Left lung (tissue), 10 donors: ENCODE results near the gene OTOA. TPM values are rescaled to one million over a fixed set of nuclear protein-coding genes. Genes with fewer than 3 reads are reported as not detected.

ENCODE experiments used
- ATAC-seq: fragments of 200-7000 bp; cut with Tn5 transposase; one replicate; pipeline ENCODE4 v1.9.1; 2020; ENCODE audit warnings: moderate library complexity
- DNase-seq, 4 donors: peaks; one replicate each; pipeline ENCODE4 v3.0.0-alpha.2; 2013 to 2020
- H3K27ac ChIP-seq, 2 donors: fragments of 200-600 bp; sonication (generic) in 1 of 2; one replicate each; pipeline versions ENCODE4 v1.5.0 to v1.8.0; 2020 to 2021
- H3K27me3 ChIP-seq, 2 donors: fragments of 200-600 bp; sonication (generic) in 1 of 2; one replicate each; pipeline versions ENCODE4 v1.5.0 to v1.8.0; 2020 to 2021
- H3K36me3 ChIP-seq, 2 donors: fragments of 200-600 bp; sonication (generic) in 1 of 2; one replicate each; pipeline versions ENCODE4 v1.5.0 to v1.8.0; 2020 to 2021
- H3K4me1 ChIP-seq, 2 donors: fragments of 200-600 bp; one replicate each; pipeline ENCODE4 v1.8.0; 2021
- H3K4me3 ChIP-seq, 2 donors: fragments of 200-600 bp; sonication (generic) in 1 of 2; one replicate each; pipeline versions ENCODE4 v1.5.0 to v1.8.0; 2020 to 2021; ENCODE audit warnings: mild to moderate bottlenecking in 1 of 2
- H3K9me3 ChIP-seq, 2 donors: fragments of 200-600 bp; sonication (generic) in 1 of 2; one replicate each; pipeline versions ENCODE4 v1.5.0 to v1.8.0; 2020 to 2021
- intact Hi-C, 2 donors: fragments of 100-400 bp; cut with DNase I; formaldehyde crosslinking; loops; one replicate each; pipeline versions ENCODE4 v1.11.2 to v1.14.2; 2022
- polyA plus RNA-seq, 6 donors: library from polyadenylated mRNA; unstranded; fragments of 120-200 nt; gene quantifications; one replicate each; pipeline ENCODE4 v1.2.1, GENCODE V29; 2013; ENCODE audit not compliant: insufficient read length in 6 of 6
- total RNA-seq, 2 donors: library from RNA; stranded (reverse); fragmentation: NEBNext Ultra II Directional; extraction: Animal tissue kit (Norgen Biotek cat#: 25700); gene quantifications; one replicate each; pipeline ENCODE4 v1.2.1, GENCODE V29; 2021
- TF ChIP-seq, protein P1 (sequence below), 2 donors: fragments of 200-600 bp; sonication (generic) in 1 of 2; IDR thresholded peaks; one replicate each; pipeline versions ENCODE4 v1.5.0 to v1.8.0; 2021; ENCODE audit warnings: antibody characterized with exemption in 2 of 2
- donor health status: DM: no; HTN: yes; CAD: no.
- donor health status: DM: no; HTN: no; CAD: no.

The OTOA gene
- total and polyA plus RNA-seq, 8 donors: 0.06 to 1.1 (median 0.10) TPM; not detected in 1

DNA sequence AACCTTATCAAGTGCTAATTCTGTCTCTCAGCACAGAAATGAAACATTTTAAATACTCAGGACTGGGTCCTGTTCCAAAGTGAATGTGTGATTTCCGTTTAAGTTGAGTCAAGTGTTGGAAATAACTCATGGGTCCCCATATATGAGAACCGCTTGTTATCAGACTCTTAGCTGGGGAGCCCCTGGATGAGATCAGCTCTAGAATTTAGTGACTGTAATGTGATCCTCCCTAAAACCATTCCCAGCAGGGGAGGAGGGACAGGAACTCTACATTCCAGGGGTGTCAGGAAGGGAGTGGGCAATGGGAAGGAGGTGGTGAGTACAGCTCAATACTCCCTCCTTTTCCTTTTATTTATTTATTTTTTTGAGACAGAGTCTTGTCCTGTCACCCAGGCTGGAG lies 37.5 kb downstream of the OTOA start:
- peak; percentile 29 for ATAC-seq
- H3K4me1 ChIP-seq: no peaks in the 10 kb centered on the region
- no peaks in the 10 kb centered on the region for H3K36me3 ChIP-seq
- no peaks in the 10 kb centered on the region for H3K9me3 ChIP-seq
- no peak overlapping the region for H3K27ac ChIP-seq
- TF ChIP-seq, protein P1, sequence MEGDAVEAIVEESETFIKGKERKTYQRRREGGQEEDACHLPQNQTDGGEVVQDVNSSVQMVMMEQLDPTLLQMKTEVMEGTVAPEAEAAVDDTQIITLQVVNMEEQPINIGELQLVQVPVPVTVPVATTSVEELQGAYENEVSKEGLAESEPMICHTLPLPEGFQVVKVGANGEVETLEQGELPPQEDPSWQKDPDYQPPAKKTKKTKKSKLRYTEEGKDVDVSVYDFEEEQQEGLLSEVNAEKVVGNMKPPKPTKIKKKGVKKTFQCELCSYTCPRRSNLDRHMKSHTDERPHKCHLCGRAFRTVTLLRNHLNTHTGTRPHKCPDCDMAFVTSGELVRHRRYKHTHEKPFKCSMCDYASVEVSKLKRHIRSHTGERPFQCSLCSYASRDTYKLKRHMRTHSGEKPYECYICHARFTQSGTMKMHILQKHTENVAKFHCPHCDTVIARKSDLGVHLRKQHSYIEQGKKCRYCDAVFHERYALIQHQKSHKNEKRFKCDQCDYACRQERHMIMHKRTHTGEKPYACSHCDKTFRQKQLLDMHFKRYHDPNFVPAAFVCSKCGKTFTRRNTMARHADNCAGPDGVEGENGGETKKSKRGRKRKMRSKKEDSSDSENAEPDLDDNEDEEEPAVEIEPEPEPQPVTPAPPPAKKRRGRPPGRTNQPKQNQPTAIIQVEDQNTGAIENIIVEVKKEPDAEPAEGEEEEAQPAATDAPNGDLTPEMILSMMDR (IDR thresholded peaks at IDR 0.05): no peak
- no peaks in the 10 kb centered on the region for H3K27me3 ChIP-seq
- intact Hi-C loops: loop anchor here in 1 of 2 donors (10.0 kb wide), 1 partner anchor 46 kb away; the partner anchor contains the start of gene IGSF6
- no peak for DNase-seq
- H3K4me3 ChIP-seq: no peak overlapping the region

DNA sequence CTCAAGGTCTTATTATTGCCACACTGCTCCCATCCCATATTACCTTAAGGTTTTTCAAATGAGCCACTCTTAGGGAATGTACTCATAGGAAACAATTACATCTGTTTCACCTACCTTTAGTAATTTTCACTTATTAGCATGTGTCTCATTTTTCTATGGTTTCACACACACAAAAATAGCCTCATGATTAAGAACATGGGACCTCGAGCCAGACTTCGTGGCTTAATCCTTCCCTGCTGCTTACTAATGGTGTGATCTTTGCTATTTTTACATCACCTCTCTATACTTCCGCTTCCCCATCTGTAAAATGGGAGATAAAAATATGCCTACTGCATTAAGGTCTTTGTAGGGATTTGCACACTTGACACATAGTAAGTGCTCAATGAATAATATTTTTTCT lies 38.5 kb downstream of the OTOA start:
- H3K36me3 ChIP-seq: no peaks in the 10 kb centered on the region
- no peak overlapping the region for H3K27ac ChIP-seq
- no peaks in the 10 kb centered on the region for H3K4me1 ChIP-seq
- DNase-seq: no peak
- no peak for ATAC-seq
- TF ChIP-seq, protein P1 (IDR thresholded peaks at IDR 0.05): no peak
- no peaks in the 10 kb centered on the region for H3K9me3 ChIP-seq
- intact Hi-C loops: loop anchor here in 1 of 2 donors (10.0 kb wide), 1 partner anchor 47 kb away; the partner anchor contains the start of gene IGSF6
- H3K4me3 ChIP-seq: no peak overlapping the region
- H3K27me3 ChIP-seq: no peaks in the 10 kb centered on the region

DNA sequence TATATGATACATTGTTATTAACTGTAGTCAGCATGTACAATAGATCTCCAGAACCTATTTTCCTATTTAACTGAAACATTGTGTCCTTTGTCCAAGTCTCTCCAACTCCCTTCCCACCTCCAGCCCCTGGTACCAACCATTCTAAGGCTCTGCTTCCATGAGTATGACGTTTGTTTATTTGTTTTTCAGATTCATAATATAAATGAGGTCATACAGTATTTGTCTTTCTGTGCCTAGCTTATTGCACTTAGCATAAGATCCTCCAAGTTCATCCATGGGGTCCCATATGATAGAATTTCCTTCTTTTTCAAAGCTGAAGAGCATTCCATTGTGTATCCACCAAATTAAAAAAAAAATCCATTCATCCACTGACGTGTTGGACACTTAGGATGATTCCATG lies 39.4 kb downstream of the OTOA start:
- Histone ChIP-seq H3K27me3 (no peaks in the 10 kb centered on the region), H3K36me3 (no peaks in the 10 kb centered on the region), H3K9me3 (no peaks in the 10 kb centered on the region), H3K27ac (no peak overlapping the region), H3K4me3 (no peak overlapping the region), H3K4me1 (peaks cover 0 to 3% of the 10 kb centered on the region in 2 donors)
- intact Hi-C loops: loop anchor here in 1 of 2 donors (10.0 kb wide), 1 partner anchor 48 kb away; the partner anchor contains the start of gene IGSF6
- ATAC-seq: no peak
- no peak for DNase-seq
- TF ChIP-seq, protein P1 (IDR thresholded peaks at IDR 0.05): no peak

DNA sequence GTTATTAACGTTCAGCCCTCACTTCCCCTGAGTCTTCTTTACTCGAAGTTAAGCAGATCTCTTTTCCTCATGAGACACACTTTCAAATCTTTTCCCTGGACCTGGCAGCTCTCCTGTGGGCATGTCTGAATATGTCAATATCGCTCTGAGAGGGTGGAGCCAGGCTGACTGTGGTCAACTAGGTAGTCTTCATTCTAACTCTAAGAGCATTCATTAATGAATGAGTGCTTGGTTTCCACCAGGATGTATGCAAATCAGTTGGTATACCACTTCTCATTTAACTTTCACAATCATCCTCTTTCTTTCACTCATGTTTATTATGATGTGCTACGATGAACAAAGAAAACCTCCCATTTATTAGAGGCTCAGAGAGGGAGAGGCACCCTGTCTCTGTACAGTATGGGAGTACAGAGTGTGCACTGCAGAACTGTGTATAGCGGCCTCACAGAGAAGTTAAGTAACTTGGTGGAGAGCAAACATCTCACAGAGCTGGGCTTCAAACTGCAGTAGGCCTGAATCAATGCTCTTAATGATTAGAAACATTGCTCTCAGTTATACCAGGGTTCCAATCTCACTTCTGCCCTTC lies 39.9 kb downstream of the OTOA start:
- H3K27me3 ChIP-seq: no peaks in the 10 kb centered on the region
- peaks cover 0 to 8% of the 10 kb centered on the region in 2 donors for H3K4me1 ChIP-seq
- no peaks in the 10 kb centered on the region for H3K9me3 ChIP-seq
- intact Hi-C loops: loop anchor here in 1 of 2 donors (10.0 kb wide), 1 partner anchor 49 kb away; the partner anchor contains the start of gene IGSF6
- H3K36me3 ChIP-seq: no peaks in the 10 kb centered on the region
- DNase-seq (no peak), ATAC-seq (no peak)
- H3K27ac ChIP-seq: no peak overlapping the region
- TF ChIP-seq, protein P1 (IDR thresholded peaks at IDR 0.05): no peak
- H3K4me3 ChIP-seq: no peak overlapping the region

DNA sequence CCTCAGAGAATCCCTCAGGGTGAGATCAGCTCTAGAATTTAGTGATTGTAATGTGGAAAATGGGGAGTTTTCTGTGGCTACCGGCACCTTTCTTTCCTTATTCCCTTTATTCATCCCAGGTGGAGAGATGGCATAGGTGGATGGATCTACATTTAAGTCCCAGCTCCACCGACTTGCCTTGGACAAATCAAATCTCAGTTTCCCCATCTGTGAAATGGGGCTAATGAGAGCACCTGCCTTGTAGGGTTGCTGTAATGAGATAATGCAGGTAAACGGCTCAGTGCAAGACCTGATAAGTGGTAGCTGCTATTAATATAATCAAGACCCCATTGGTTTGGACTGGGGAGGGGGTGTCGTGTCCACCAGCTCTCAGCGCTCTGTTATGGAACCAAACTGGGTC lies 40.5 kb downstream of the OTOA start:
- no peak for DNase-seq
- no peaks in the 10 kb centered on the region for H3K9me3 ChIP-seq
- H3K4me1 ChIP-seq: peaks cover 0 to 8% of the 10 kb centered on the region in 2 donors
- ATAC-seq: no peak
- H3K27me3 ChIP-seq: no peaks in the 10 kb centered on the region
- TF ChIP-seq, protein P1 (IDR thresholded peaks at IDR 0.05): no peak
- H3K27ac ChIP-seq: no peak overlapping the region
- intact Hi-C loops: loop anchor here in 1 of 2 donors (10.0 kb wide), 1 partner anchor 49 kb away; the partner anchor contains the start of gene IGSF6
- H3K4me3 ChIP-seq: no peak overlapping the region
- H3K36me3 ChIP-seq: no peaks in the 10 kb centered on the region
